T-cell (primary cell): Measurements from ENCODE around the gene TPRX1. TPM values are rescaled to one million over a fixed set of nuclear protein-coding genes. Genes with fewer than 3 reads are reported as not detected.
"Not testable (repeated sequence)": the region's sequence is repeated elsewhere in the genome, so short reads cannot be mapped to it uniquely, and the experiment has no call there.

Source experiments
- ATAC-seq, 4 experiments: fragments of 200-7000 bp in 3 of 4; fragments of 150-1000 bp in 1 of 4; cut with Tn5 transposase; replicated peaks in 1 of 4; 1 replicate in 3 of 4; 2 replicates in 1 of 4; pipeline ENCODE4 v1.10.0; 2021; ENCODE audit warnings: moderate library complexity in 3 of 4, mild to moderate bottlenecking in 2 of 4, moderate number of reproducible peaks in 1 of 4
- CTCF ChIA-PET, 2 donors: fragments of 300-600 bp; sonication (Branson Sonifier 250); formaldehyde crosslinking; loops; one replicate each; lab custom pipeline; 2022; ENCODE audit warnings: antibody characterized with exemption in 2 of 2; lab: Charles Lee
- POLR2A ChIA-PET, 2 donors: fragments of 300-600 bp; sonication (Branson Sonifier 250); formaldehyde crosslinking; loops; one replicate each; lab custom pipeline; 2022; ENCODE audit warnings: antibody characterized with exemption in 2 of 2; lab: Charles Lee
- DNase-seq, 35 experiments: peaks; one replicate each; pipeline versions ENCODE4 v3.0.0 to v3.0.0-alpha.2; 2013 to 2023
- H3K27ac ChIP-seq: one replicate; pipeline ENCODE4 v1.5.1; 2013; ENCODE audit warnings: low read length
- H3K27me3 ChIP-seq, 2 experiments: replicated peaks in 1 of 2; 1 replicate in 1 of 2; 2 replicates in 1 of 2; pipeline versions ENCODE4 v1.6.1 to v1.7.0; 2013; ENCODE audit warnings: low read length in 1 of 2, mixed read lengths in 1 of 2; ENCODE audit not compliant: control insufficient read depth in 2 of 2, insufficient read depth in 2 of 2; ENCODE audit errors: extremely low read depth in 1 of 2
- H3K36me3 ChIP-seq, 2 donors: 1 replicate in 1 of 2; 2 replicates in 1 of 2; pipeline versions ENCODE4 v1.6.1 to v1.7.0; 2013; ENCODE audit warnings: low read length in 1 of 2; ENCODE audit not compliant: control insufficient read depth in 2 of 2, insufficient read depth in 1 of 2; ENCODE audit errors: extremely low read depth in 1 of 2
- H3K4me1 ChIP-seq, 2 experiments: 1 replicate in 1 of 2; 2 replicates in 1 of 2; pipeline versions ENCODE4 v1.6.1 to v1.7.0; 2013; ENCODE audit warnings: low read length in 2 of 2, mixed read lengths in 1 of 2; ENCODE audit not compliant: insufficient read depth in 2 of 2, control insufficient read depth in 1 of 2; ENCODE audit errors: extremely low read depth in 1 of 2
- H3K4me3 ChIP-seq, 2 donors: 1 replicate in 1 of 2; 2 replicates in 1 of 2; pipeline versions ENCODE4 v1.5.1 to v1.7.0; 2013; ENCODE audit warnings: mild to moderate bottlenecking in 2 of 2, low read length in 1 of 2, moderate library complexity in 1 of 2; ENCODE audit not compliant: control insufficient read depth in 1 of 2; ENCODE audit errors: extremely low read depth in 1 of 2
- H3K9me3 ChIP-seq: 2 replicates; pipeline ENCODE4 v1.7.0; 2013
- H3K27ac Mint-ChIP-seq, 2 donors: one replicate each; pipeline ENCODE4 v1.8.0; 2020 to 2021; ENCODE audit warnings: mild to moderate bottlenecking in 2 of 2, mixed read lengths in 2 of 2
- H3K27me3 Mint-ChIP-seq, 2 donors: one replicate each; pipeline ENCODE4 v1.8.0; 2021 to 2022; ENCODE audit warnings: mixed read lengths in 2 of 2
- H3K36me3 Mint-ChIP-seq: one replicate; pipeline ENCODE4 v1.8.0; 2021; ENCODE audit warnings: mixed read lengths
- H3K4me1 Mint-ChIP-seq, 3 donors: one replicate each; pipeline ENCODE4 v1.8.0; 2020 to 2022; ENCODE audit warnings: mixed read lengths in 3 of 3, mild to moderate bottlenecking in 1 of 3
- H3K4me3 Mint-ChIP-seq, 3 donors: one replicate each; pipeline ENCODE4 v1.8.0; 2020 to 2022; ENCODE audit warnings: mild to moderate bottlenecking in 3 of 3, mixed read lengths in 3 of 3, moderate library complexity in 3 of 3
- H3K9me3 Mint-ChIP-seq, 3 donors: one replicate each; pipeline ENCODE4 v1.8.0; 2020 to 2022; ENCODE audit warnings: mixed read lengths in 3 of 3
- WGBS: methylation state at CpG from one replicate; pipeline ENCODE4 v1.1.5; 2013; ENCODE audit warnings: missing lambda C conversion rate; ENCODE audit not compliant: insufficient coverage; 5-methylcytosine and 5-hydroxymethylcytosine counted together
- total RNA-seq, 35 experiments: library from RNA in 6 of 35; stranded (reverse) in 6 of 35; fragments of 120-200 nt in 1 of 35; gene quantifications; one replicate each; pipeline versions ENCODE4 v1.2.1 to v1.2.4 and lab custom pipeline; 2013 to 2026

TPRX1 gene
- total RNA-seq, 5 donors from 2014 or later (not counting 1 experiment from before 2014, with no cell fraction given): not detected

DNA sequence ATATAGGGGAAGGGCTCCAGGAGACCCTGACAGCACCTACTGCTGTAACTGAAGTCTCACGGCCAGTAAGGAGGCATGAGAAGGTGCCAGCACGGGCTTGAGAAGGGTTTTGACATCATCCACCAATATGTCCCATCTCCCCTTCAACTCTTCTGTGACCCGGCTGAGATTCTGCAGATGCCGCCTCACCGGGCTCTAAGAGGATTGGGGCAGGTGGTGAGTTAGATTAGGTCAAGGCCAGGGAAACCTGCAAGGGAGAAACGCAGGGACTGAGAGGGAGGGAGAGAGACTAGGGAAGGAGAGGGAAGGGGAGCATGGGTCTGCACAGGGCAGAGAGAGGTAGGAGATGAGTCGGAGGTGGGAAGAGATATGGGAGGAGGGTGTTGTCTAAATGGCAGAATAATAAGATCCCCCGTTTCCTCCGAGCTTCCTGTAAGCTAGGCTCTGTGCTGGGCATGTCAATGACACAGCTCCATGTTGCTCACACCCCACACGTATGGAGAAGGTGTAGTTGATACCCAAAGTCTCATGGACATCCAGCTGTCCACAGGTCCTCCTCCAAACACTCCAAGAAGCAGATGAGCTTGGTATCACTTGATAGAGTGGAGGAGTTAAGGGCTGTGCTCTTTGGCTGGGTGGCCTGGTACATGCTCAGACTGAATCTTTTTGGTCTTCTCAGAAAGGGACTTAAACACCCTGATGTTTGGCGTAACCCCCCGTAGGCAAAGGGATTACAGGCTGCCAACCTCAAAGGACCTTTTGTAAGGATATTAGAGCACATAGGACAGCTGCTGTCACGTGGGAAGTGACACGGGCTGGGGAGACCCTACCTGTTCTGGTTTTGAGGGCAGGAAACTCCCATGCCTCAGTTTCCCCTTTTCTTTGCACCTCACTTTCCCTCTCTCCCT, 6.1 kb downstream of the TPRX1 start:
- H3K27ac ChIP-seq: no peak overlapping the region

GRCh38 chr19:47796785-47797184, 7.6 kb downstream of the TPRX1 start:
- Histone ChIP-seq H3K4me3 (no peak overlapping the region), H3K4me1 (no peaks in the 10 kb centered on the region), H3K27me3 (peaks cover 0 to 10% of the 10 kb centered on the region in 2 experiments), H3K36me3 (no peaks in the 10 kb centered on the region), H3K9me3 (no peaks in the 10 kb centered on the region), H3K27ac (no peak overlapping the region)
- H3K4me3 Mint-ChIP-seq: no peak overlapping the region
- H3K27me3 Mint-ChIP-seq: peaks cover 6 to 11% of the 10 kb centered on the region in 2 donors
- POLR2A ChIA-PET: no interaction called here
- H3K4me1 Mint-ChIP-seq: no peaks in the 10 kb centered on the region
- H3K27ac Mint-ChIP-seq: no peak overlapping the region
- no CpG with 5 or more reads among the region's 2 CpGs for WGBS
- peaks cover 0 to 5% (median 5%) of the 10 kb centered on the region in 3 donors for H3K9me3 Mint-ChIP-seq
- peaks cover 4% of the 10 kb centered on the region for H3K36me3 Mint-ChIP-seq
- CTCF ChIA-PET: no interaction called here
- ATAC-seq (no peak), DNase-seq (no peak)

More for the DNA sequence above, 6.1 kb downstream of the TPRX1 start:
- Mint-ChIP-seq H3K27me3 (peaks cover 6 to 11% of the 10 kb centered on the region in 2 donors), H3K27ac (no peak overlapping the region), H3K9me3 (peaks cover 0 to 5% (median 5%) of the 10 kb centered on the region in 3 donors), H3K4me1 (no peaks in the 10 kb centered on the region), H3K36me3 (peaks cover 4% of the 10 kb centered on the region), H3K4me3 (no peak overlapping the region)
- WGBS: 100% methylated on average over 1 of the region's 14 CpGs
- H3K4me1 ChIP-seq: no peaks in the 10 kb centered on the region
- no peaks in the 10 kb centered on the region for H3K9me3 ChIP-seq
- ATAC-seq (no peak), DNase-seq (no peak)
- H3K4me3 ChIP-seq: no peak overlapping the region
- peaks cover 0 to 10% of the 10 kb centered on the region in 2 experiments for H3K27me3 ChIP-seq
- POLR2A ChIA-PET: no interaction called here
- CTCF ChIA-PET: no interaction called here
- no peaks in the 10 kb centered on the region for H3K36me3 ChIP-seq

GRCh38 chr19:47794526-47794925, 9.8 kb downstream of the TPRX1 start:
- Histone ChIP-seq H3K27me3 (peaks cover 0 to 19% of the 10 kb centered on the region in 2 experiments), H3K36me3 (no peaks in the 10 kb centered on the region), H3K27ac (no peak overlapping the region), H3K4me1 (peaks cover 0 to 7% of the 10 kb centered on the region in 2 experiments), H3K9me3 (no peaks in the 10 kb centered on the region), H3K4me3 (no peak overlapping the region)
- Mint-ChIP-seq H3K4me1 (peaks cover 2 to 9% (median 2%) of the 10 kb centered on the region in 3 donors), H3K4me3 (no peak overlapping the region), H3K9me3 (no peaks in the 10 kb centered on the region), H3K27me3 (peaks cover 9 to 11% of the 10 kb centered on the region in 2 donors), H3K36me3 (no peaks in the 10 kb centered on the region), H3K27ac (no peak overlapping the region)
- 87% methylated on average over 12 of the region's 18 CpGs for WGBS
- ChIA-PET CTCF (interaction anchor here in 1 of 2 donors (0.6 kb wide), 1 partner anchor 432 kb away, joined by 3 read pairs; no protein-coding TSS in a partner anchor), POLR2A (no interaction called here)
- ATAC-seq (no peak), DNase-seq (no peak)

- Histone ChIP-seq H3K4me3 (no peak overlapping the region), H3K4me1 (peaks cover 0 to 7% of the 10 kb centered on the region in 2 experiments), H3K9me3 (no peaks in the 10 kb centered on the region), H3K36me3 (no peaks in the 10 kb centered on the region), H3K27me3 (peaks cover 0 to 10% of the 10 kb centered on the region in 2 experiments), H3K27ac (no peak overlapping the region)
- DNase-seq: no peak
- WGBS: no CpG with 5 or more reads among the region's 1 CpG
- ChIA-PET POLR2A (no interaction called here), CTCF (interaction anchor here in 1 of 2 donors (0.7 kb wide), 1 partner anchor 360 kb away, joined by 3 read pairs; no protein-coding TSS in a partner anchor)
- Mint-ChIP-seq H3K4me3 (no peak overlapping the region), H3K27ac (no peak overlapping the region), H3K36me3 (no peaks in the 10 kb centered on the region), H3K9me3 (no peaks in the 10 kb centered on the region), H3K27me3 (peaks cover 0 to 7% of the 10 kb centered on the region in 2 donors), H3K4me1 (peaks cover 4 to 16% (median 5%) of the 10 kb centered on the region in 3 donors)
- ATAC-seq: no peak
Observed at GRCh38 chr19:47792616-47793015, 11.7 kb downstream of the TPRX1 start.

DNA sequence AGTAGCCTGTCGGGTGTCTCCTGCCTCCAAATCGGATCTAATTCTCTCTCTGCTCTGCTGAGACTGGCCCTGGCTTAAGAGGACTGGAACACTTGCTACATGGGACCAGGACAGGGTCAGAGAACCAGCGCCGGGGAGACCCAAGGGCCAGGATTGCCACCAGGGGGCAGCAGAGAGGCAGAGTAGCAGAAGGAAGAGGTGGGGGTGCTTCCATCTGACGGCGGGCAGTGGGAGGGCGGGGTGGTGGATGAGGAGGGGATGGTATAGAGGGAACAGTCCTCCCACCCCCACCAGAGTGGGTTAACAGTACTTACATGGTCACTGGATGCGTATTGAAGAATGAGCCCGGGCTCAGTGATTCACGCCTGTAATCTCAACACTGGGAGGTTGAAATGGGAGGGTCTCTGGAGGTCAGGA, 13.9 kb downstream of the TPRX1 start:
- POLR2A ChIA-PET: no interaction called here
- no CpG with 5 or more reads among the region's 10 CpGs for WGBS

GRCh38 chr19:47789811-47790210, 14.5 kb downstream of the TPRX1 start:
- H3K27me3 ChIP-seq, ATAC-seq, DNase-seq, H3K9me3 ChIP-seq, H3K36me3 ChIP-seq, H3K27ac Mint-ChIP-seq, POLR2A ChIA-PET, H3K4me3 ChIP-seq, H3K4me3 Mint-ChIP-seq, H3K9me3 Mint-ChIP-seq, H3K36me3 Mint-ChIP-seq, H3K27me3 Mint-ChIP-seq, H3K27ac ChIP-seq, H3K4me1 ChIP-seq: not testable (repeated sequence)
- peaks cover 4 to 16% (median 5%) of the 10 kb centered on the region in 3 donors for H3K4me1 Mint-ChIP-seq
- WGBS: 100% methylated on average over 1 of the region's 13 CpGs
- CTCF ChIA-PET: interaction anchor here in 1 of 2 donors (0.6 kb wide), 2 partner anchors 25 to 505 kb away, joined by 3 to 4 read pairs; no protein-coding TSS in a partner anchor

More for the DNA sequence above, 13.9 kb downstream of the TPRX1 start:
- peaks cover 4 to 16% (median 5%) of the 10 kb centered on the region in 3 donors for H3K4me1 Mint-ChIP-seq
- peaks cover 0 to 4% of the 10 kb centered on the region in 2 donors for H3K27me3 Mint-ChIP-seq
- no peak overlapping the region for H3K27ac Mint-ChIP-seq
- H3K4me3 Mint-ChIP-seq: no peak overlapping the region
- H3K9me3 Mint-ChIP-seq: no peaks in the 10 kb centered on the region
- CTCF ChIA-PET: interaction anchor here in 1 of 2 donors (0.6 to 0.7 kb wide), 2 partner anchors 25 to 266 kb away, joined by 3 to 4 read pairs; no protein-coding TSS in a partner anchor
- no peak overlapping the region for H3K4me3 ChIP-seq
- H3K27ac ChIP-seq: no peak overlapping the region
- H3K27me3 ChIP-seq: peaks cover 0 to 9% of the 10 kb centered on the region in 2 experiments
- H3K9me3 ChIP-seq: no peaks in the 10 kb centered on the region
- peak; percentile 58 to 86 (median 76) for ATAC-seq
- peaks cover 0 to 7% of the 10 kb centered on the region in 2 experiments for H3K4me1 ChIP-seq
- H3K36me3 Mint-ChIP-seq: peaks cover 2% of the 10 kb centered on the region
- peaks cover 0 to 4% of the 10 kb centered on the region in 2 donors for H3K36me3 ChIP-seq
- peak; percentile 44 to 87 (median 73) for DNase-seq
